ENCODE data around the gene SLC44A1.

- no peak for TF ChIP-seq CTCF (IDR thresholded peaks at IDR 0.05)
- TF ChIP-seq POLR2A (IDR thresholded peaks at IDR 0.05) = no peak
These were observed 2.3 kb downstream of the SLC44A1 start for GRCh38 chr9:105246656-105247173.
